Heart left ventricle (tissue), 16 donors: Measurements from ENCODE around the gene KICS2. TPM values are rescaled to one million over a fixed set of nuclear protein-coding genes. Genes with fewer than 3 reads are reported as not detected.

Experiments used
- ATAC-seq, 4 donors: fragments of 200-7000 bp; cut with Tn5 transposase; one replicate each; pipeline ENCODE4 v1.9.1; 2020 to 2022; ENCODE audit warnings: moderate library complexity in 4 of 4, mild to moderate bottlenecking in 3 of 4, moderate number of reproducible peaks in 1 of 4
- DNase-seq, 5 donors: peaks; one replicate each; pipeline ENCODE4 v3.0.0-alpha.2; 2020
- H3K27ac ChIP-seq, 12 donors: fragments of 200-600 bp; sonication (generic) in 4 of 12; one replicate each; pipeline versions ENCODE4 v1.5.0 to v1.8.0; 2016 to 2022; ENCODE audit warnings: mild to moderate bottlenecking in 2 of 12
- H3K27me3 ChIP-seq, 9 donors: fragments of 200-600 bp; sonication (generic) in 2 of 9; one replicate each; pipeline versions ENCODE4 v1.5.1 to v1.8.0; 2016 to 2022; ENCODE audit warnings: mild to moderate bottlenecking in 3 of 9
- H3K36me3 ChIP-seq, 9 donors: fragments of 200-600 bp; sonication (generic) in 2 of 9; one replicate each; pipeline versions ENCODE4 v1.5.0 to v1.8.0; 2018 to 2022; ENCODE audit warnings: mild to moderate bottlenecking in 2 of 9
- H3K4me1 ChIP-seq, 12 donors: fragments of 200-600 bp; sonication (generic) in 4 of 12; one replicate each; pipeline versions ENCODE4 v1.5.0 to v1.8.0; 2016 to 2022; ENCODE audit warnings: mild to moderate bottlenecking in 3 of 12
- H3K4me3 ChIP-seq, 12 donors: fragments of 200-600 bp; sonication (generic) in 4 of 12; one replicate each; pipeline versions ENCODE4 v1.5.0 to v1.8.0; 2017 to 2022; ENCODE audit warnings: mild to moderate bottlenecking in 9 of 12, moderate library complexity in 4 of 12
- H3K9me3 ChIP-seq, 12 donors: fragments of 200-600 bp; sonication (generic) in 4 of 12; one replicate each; pipeline versions ENCODE4 v1.5.0 to v1.8.0; 2016 to 2022; ENCODE audit warnings: mild to moderate bottlenecking in 1 of 12
- POLR2A ChIP-seq, 2 donors: fragments of 450-650 bp; IDR thresholded peaks; one replicate each; pipeline ENCODE4 v1.6.1; 2017; ENCODE audit warnings: antibody characterized with exemption in 2 of 2, mild to moderate bottlenecking in 2 of 2, moderate library complexity in 2 of 2
- WGBS, 4 donors: extraction: QIAGEN DNeasy Blood & Tissue Kit in 2 of 4; methylation state at CpG; one replicate each; pipeline versions ENCODE4 v1.1.5 to v1.1.7; 2013 to 2018; 5-methylcytosine and 5-hydroxymethylcytosine counted together
- intact Hi-C, 10 donors: fragments of 100-400 bp; cut with DNase I; formaldehyde crosslinking; loops; one replicate each; pipeline versions ENCODE4 v1.11.1 to v1.14.2; 2022
- polyA plus RNA-seq, 2 donors: library from polyadenylated mRNA; stranded (reverse); fragments of 200-250 nt; gene quantifications; one replicate each; pipeline ENCODE4 v1.2.3, GENCODE V29; 2013
- total RNA-seq, 9 donors: library from RNA; depleted of rRNA in 2 of 9; stranded (reverse); fragments of >200 nt in 2 of 9; fragmentation: NEBNext Ultra II Directional in 3 of 9; extraction: Animal tissue kit (Norgen Biotek cat#: 25700) in 3 of 9; gene quantifications; one replicate each; pipeline versions ENCODE4 v1.1.0 to v1.2.4, GENCODE V29; 2016 to 2023
- TF ChIP-seq, protein P1 (sequence below), 12 donors: fragments of 200-600 bp; sonication (generic) in 4 of 12; IDR thresholded peaks; one replicate each; pipeline versions ENCODE4 v1.5.0 to v1.8.0; 2018 to 2022; ENCODE audit warnings: antibody characterized with exemption in 12 of 12, mild to moderate bottlenecking in 5 of 12
- donor health status: ischemic (EF 13 %, LVEDD 7.1; RV severe dilation, severe dysfunction).
- donor health status: healthy with polysubstance abuse.
- donor health status: DM: no; HTN: yes; CAD: no.
- donor health status: DM: no; HTN: no; CAD: no.
- donor health status: ischemic (EF 25% LVEDD 6.9; RV normal size, moderate dysfunction).
- donor health status: ischemic (EF 25% LVEDD 5.7; RV mildly dilated, moderate dysfunction).
- donor health status: healthy.
- donor health status: DM: yes; HTN: yes; CAD: no.
- donor health status: ischemic (EF 35%, LVEDD 5.7; RV mildly dilated, moderate dysfunction).
- donor health status: nonischemic (EF 11% LVEDD 7.7; RV severe dilation, severe dysfunction).
- donor health status: DM: yes; HTN: yes; CAD: no.
- donor health status: PGD.
- donor health status: ischemic (EF 29% LVEDD 5.4; RV normal size, mild dysfunction).
- donor health status: nonischemic (EF 23%, LVEDD 6.1; RV moderate dilation, normal function).

KICS2 gene
- total and polyA plus RNA-seq, 11 donors: 1.8 to 6.7 (median 5.0) TPM

DNA sequence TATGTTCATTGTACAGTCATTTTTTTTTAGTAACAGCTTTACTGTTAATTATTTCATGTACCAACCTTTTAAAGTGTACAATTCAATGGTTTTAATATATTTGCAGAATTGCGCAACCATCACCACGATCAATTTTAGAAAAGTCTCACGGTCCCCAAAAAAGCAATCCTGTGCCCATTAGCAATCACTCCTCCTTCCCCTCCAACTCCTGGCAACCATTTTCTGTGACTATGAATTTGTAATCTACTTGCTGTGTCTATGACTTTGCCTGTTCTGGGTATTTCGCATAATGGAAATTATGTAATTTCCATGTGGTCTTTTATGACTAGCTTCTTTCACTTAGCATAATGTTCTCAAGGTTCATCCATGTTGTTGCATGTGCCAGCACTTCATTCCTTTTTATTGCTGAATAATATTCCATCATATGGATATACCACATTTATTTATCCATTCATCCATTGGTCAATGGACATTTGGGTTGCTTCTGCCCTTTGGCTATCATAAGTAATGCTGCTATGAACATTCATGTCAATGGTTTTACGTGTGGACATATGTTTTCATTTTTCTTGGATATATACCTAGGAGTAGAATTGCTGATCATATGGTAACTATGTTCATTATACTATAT, 9.9 kb downstream of the KICS2 start:
- no peaks in the 10 kb centered on the region for H3K27me3 ChIP-seq
- 77 to 80% (median 77%) methylated on average over 5 of the region's 5 CpGs for WGBS, 4 donors
- no peaks in the 10 kb centered on the region for H3K9me3 ChIP-seq
- H3K4me1 ChIP-seq: peaks cover 0 to 5% (median 0%) of the 10 kb centered on the region in 12 donors
- no peak for ATAC-seq
- no peak for DNase-seq
- H3K36me3 ChIP-seq: peaks cover 0 to 48% (median 16%) of the 10 kb centered on the region in 9 donors
- H3K27ac ChIP-seq: no peak overlapping the region
- TF ChIP-seq, protein P1, sequence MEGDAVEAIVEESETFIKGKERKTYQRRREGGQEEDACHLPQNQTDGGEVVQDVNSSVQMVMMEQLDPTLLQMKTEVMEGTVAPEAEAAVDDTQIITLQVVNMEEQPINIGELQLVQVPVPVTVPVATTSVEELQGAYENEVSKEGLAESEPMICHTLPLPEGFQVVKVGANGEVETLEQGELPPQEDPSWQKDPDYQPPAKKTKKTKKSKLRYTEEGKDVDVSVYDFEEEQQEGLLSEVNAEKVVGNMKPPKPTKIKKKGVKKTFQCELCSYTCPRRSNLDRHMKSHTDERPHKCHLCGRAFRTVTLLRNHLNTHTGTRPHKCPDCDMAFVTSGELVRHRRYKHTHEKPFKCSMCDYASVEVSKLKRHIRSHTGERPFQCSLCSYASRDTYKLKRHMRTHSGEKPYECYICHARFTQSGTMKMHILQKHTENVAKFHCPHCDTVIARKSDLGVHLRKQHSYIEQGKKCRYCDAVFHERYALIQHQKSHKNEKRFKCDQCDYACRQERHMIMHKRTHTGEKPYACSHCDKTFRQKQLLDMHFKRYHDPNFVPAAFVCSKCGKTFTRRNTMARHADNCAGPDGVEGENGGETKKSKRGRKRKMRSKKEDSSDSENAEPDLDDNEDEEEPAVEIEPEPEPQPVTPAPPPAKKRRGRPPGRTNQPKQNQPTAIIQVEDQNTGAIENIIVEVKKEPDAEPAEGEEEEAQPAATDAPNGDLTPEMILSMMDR (IDR thresholded peaks at IDR 0.05): no peak
- TF ChIP-seq POLR2A (IDR thresholded peaks at IDR 0.05): no peak
- intact Hi-C loops: no loop called here
- no peak overlapping the region for H3K4me3 ChIP-seq

DNA sequence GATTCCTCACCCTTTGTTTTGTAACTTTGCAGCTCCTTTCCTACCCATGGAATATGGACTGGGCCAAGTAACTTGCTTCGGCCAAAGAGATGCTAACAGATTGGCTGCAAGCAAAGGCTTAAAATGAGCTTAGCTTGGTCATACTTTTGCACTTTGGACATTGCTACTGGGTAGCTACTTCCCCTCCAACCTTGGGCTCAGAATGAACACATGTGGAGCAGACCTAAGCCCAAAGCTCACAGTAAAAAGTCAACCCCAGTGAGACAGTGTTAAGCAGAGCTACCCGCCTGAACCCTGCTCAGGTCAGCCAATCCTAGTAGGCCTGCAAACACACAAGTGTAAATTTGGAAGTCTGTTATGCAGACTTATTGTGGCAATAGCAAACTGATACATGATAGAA, 14.6 kb downstream of the KICS2 start:
- intact Hi-C loops: no loop called here
- no peak for ATAC-seq
- H3K4me3 ChIP-seq: no peak overlapping the region
- H3K9me3 ChIP-seq: no peaks in the 10 kb centered on the region
- peaks cover 0 to 26% (median 12%) of the 10 kb centered on the region in 9 donors for H3K36me3 ChIP-seq
- no peak overlapping the region for H3K27ac ChIP-seq
- H3K27me3 ChIP-seq: no peaks in the 10 kb centered on the region
- DNase-seq: no peak
- TF ChIP-seq, protein P1 (IDR thresholded peaks at IDR 0.05): no peak
- TF ChIP-seq POLR2A (IDR thresholded peaks at IDR 0.05): no peak
- H3K4me1 ChIP-seq: peaks cover 0 to 5% (median 0%) of the 10 kb centered on the region in 12 donors
- 88 to 100% (median 99%) methylated on average over 2 of the region's 2 CpGs for WGBS, 4 donors

DNA sequence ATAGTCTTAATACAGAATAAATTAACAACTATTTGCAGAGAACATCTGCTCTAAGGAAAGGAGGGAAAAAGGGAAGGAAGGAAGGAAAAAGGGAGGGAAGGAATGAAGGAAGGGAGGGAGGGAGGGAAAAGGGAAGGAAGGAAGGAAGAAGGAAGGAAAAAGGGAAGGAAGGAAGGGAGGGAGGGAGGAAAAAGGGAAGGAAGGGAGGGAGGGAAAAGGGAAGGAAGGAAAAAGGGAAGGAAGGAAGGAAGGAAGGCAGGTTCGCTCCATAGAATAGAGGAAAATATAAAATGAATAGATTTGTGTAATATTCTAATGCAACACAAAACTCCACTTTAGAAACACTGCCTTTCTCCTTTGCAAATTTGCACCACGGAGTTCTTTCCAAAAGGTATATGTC, 16.6 kb downstream of the KICS2 start:
- H3K36me3 ChIP-seq: peaks cover 0 to 14% (median 6%) of the 10 kb centered on the region in 9 donors
- TF ChIP-seq, protein P1 (IDR thresholded peaks at IDR 0.05): no peak
- no peak for TF ChIP-seq POLR2A (IDR thresholded peaks at IDR 0.05)
- 89 to 96% (median 92%) methylated on average over 2 of the region's 2 CpGs for WGBS, 4 donors
- no peak overlapping the region for H3K27ac ChIP-seq
- intact Hi-C loops: no loop called here
- H3K27me3 ChIP-seq: no peaks in the 10 kb centered on the region
- no peaks in the 10 kb centered on the region for H3K4me1 ChIP-seq
- H3K4me3 ChIP-seq: no peak overlapping the region
- no peaks in the 10 kb centered on the region for H3K9me3 ChIP-seq
- no peak for ATAC-seq
- no peak for DNase-seq

DNA sequence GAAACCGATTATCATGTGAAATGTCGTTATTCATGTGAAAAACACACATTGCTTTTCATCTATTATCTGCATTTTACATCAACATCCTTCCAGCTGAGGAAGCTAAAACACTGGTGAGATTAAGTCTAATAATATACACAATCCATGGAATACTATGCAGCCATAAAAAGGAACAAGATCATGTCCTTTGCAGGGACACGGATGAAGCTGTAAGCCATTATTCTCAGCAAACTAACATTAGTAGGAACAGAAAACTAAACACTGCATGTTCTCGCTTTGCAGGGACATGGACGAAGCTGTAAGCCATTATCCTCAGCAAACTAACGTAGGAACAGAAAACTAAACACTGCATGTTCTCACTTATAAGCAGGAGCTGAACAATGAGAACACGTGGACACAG, 18.3 kb downstream of the KICS2 start:
- Histone ChIP-seq H3K9me3 (no peaks in the 10 kb centered on the region), H3K4me3 (no peak overlapping the region), H3K36me3 (peaks cover 0 to 10% (median 3%) of the 10 kb centered on the region in 9 donors), H3K4me1 (no peaks in the 10 kb centered on the region), H3K27ac (no peak overlapping the region), H3K27me3 (no peaks in the 10 kb centered on the region)
- TF ChIP-seq POLR2A (IDR thresholded peaks at IDR 0.05): no peak
- TF ChIP-seq, protein P1 (IDR thresholded peaks at IDR 0.05): no peak
- intact Hi-C loops: no loop called here
- WGBS, 4 donors: 54 to 69% (median 58%) methylated on average over 7 of the region's 7 CpGs
- DNase-seq: no peak
- no peak for ATAC-seq
